ENCODE results near the gene SNAI1.

- TF ChIP-seq CTCF (optimal IDR thresholded peaks at IDR 0.05 in 1 of 3, IDR thresholded peaks at IDR 0.05 in 1 of 3, conservative IDR thresholded peaks at IDR 0.05 in 1 of 3; ENCODE audit: extremely low read depth in 1 of 3, insufficient read depth in 2 of 3, low read length in 3 of 3) (no peak), EZH2 (IDR thresholded peaks at IDR 0.05; ENCODE audit: low read length) (no peak)
Observed at GRCh38 chr20:50017160-50017559, 34.4 kb downstream of the SNAI1 start.

Measured in keratinocyte (primary cell).